Natural killer cell treated with Interleukin-12 subunit alpha and Interleukin-12 subunit beta and Interleukin-15 and Interleukin-18, amount 100 ng/mL, for 72 hours (primary cell): Measurements from ENCODE around the gene ZNF740. TPM values are rescaled to one million over a fixed set of nuclear protein-coding genes. Genes with fewer than 3 reads are reported as not detected.

Source experiments
- ATAC-seq, 2 donors: fragments of 150-1000 bp; cut with Tn5 transposase in 1 of 2; sonication (Bioruptor Pico), chemical (Tn5 transposase) in 1 of 2; 2 replicates each; pipeline ENCODE4 v1.10.0; 2021
- DNase-seq: peaks from one replicate; pipeline ENCODE4 v3.0.0; 2022; ENCODE audit warnings: low spot score
- H3K27ac Mint-ChIP-seq, 2 donors: 1 replicate in 1 of 2; 2 replicates in 1 of 2; pipeline ENCODE4 v1.8.0; 2022; ENCODE audit warnings: mixed read lengths in 2 of 2, mild to moderate bottlenecking in 1 of 2, moderate library complexity in 1 of 2
- H3K27me3 Mint-ChIP-seq, 2 donors: 1 replicate in 1 of 2; 2 replicates in 1 of 2; pipeline ENCODE4 v1.8.0; 2022; ENCODE audit warnings: mixed read lengths in 2 of 2
- H3K36me3 Mint-ChIP-seq: one replicate; pipeline ENCODE4 v1.8.0; 2022; ENCODE audit warnings: mixed read lengths
- H3K4me1 Mint-ChIP-seq, 2 donors: 1 replicate in 1 of 2; 2 replicates in 1 of 2; pipeline ENCODE4 v1.8.0; 2022; ENCODE audit warnings: low read depth in 2 of 2, mixed read lengths in 2 of 2, mild to moderate bottlenecking in 1 of 2
- H3K4me3 Mint-ChIP-seq: one replicate; pipeline ENCODE4 v1.8.0; 2022; ENCODE audit warnings: mixed read lengths
- H3K9me3 Mint-ChIP-seq: 2 replicates; pipeline ENCODE4 v1.8.0; 2022; ENCODE audit warnings: mixed read lengths
- total RNA-seq, 2 donors: library from RNA; stranded (reverse); gene quantifications; one replicate each; pipeline ENCODE4 v1.2.3, GENCODE V29; 2022

The ZNF740 gene
- total RNA-seq, 2 donors from 2014 or later, result 34.6 to 53.1 TPM

- no peaks in the 10 kb centered on the region for H3K9me3 Mint-ChIP-seq
- H3K27me3 Mint-ChIP-seq, result no peaks in the 10 kb centered on the region
- ATAC-seq (no peak), DNase-seq (no peak)
- H3K27ac Mint-ChIP-seq, result peak overlapping the region in 1 of 2 donors; percentile 22
- H3K36me3 Mint-ChIP-seq, result no peaks in the 10 kb centered on the region
- peaks cover 42 to 50% of the 10 kb centered on the region in 2 donors for H3K4me1 Mint-ChIP-seq
- H3K4me3 Mint-ChIP-seq, result no peak overlapping the region
Observed at GRCh38 chr12:53225635-53226424, 45.3 kb downstream of the ZNF740 start.

- Mint-ChIP-seq H3K27me3 (no peaks in the 10 kb centered on the region), H3K4me3 (no peak overlapping the region)
Observed at GRCh38 chr12:53226815-53227214, 46.3 kb downstream of the ZNF740 start.

DNA sequence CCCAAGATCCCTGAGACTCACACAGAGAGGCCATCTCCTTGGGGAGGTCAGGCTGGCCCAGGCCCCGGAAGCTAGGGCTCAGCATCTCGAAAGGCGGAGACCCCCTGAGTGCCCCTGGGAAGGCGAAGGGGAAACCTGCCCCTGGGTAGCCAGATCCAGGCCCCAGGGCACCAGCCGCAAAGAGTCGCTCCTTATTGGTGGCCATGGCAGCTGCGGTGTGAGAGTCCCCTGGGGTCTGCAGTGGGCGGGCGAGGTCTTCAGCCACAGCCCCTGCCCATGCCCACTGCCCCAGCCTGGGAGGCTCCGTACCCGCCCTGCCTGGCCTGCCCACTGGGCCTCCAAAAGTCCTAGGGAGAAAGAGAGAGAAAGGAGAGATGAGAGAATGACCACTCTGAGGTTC lies 46.8 kb downstream of the ZNF740 start:
- no peaks in the 10 kb centered on the region for H3K9me3 Mint-ChIP-seq
- no peak for ATAC-seq

More at GRCh38 chr12:53226815-53227214, 46.3 kb downstream of the ZNF740 start:
- DNase-seq (no peak), ATAC-seq (no peak)
- Mint-ChIP-seq H3K27ac (peak overlapping the region in 1 of 2 donors; percentile 45), H3K9me3 (no peaks in the 10 kb centered on the region), H3K4me1 (peaks cover 37 to 44% of the 10 kb centered on the region in 2 donors), H3K36me3 (no peaks in the 10 kb centered on the region)

DNA sequence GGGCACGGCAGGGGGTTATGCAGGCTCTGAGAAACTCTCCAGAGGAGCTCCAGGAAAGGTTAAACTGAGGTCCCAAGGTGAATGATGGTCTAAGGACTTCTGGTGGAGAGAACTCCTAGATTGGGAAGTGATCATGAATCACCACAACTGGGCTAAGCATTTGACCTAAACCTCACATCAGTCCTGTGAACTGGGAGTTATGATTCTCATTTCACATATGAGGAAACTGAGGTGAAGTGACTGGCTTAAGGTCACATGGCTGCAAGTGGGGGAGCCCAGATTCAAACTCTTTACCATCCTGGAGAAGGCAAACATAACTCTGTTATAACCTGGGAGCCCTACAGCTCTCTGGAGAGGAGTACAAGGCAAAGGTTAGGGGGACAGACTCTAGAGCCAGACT lies 47.3 kb downstream of the ZNF740 start:
- ATAC-seq (no peak), DNase-seq (peak; percentile 35)
- Mint-ChIP-seq H3K4me3 (no peak overlapping the region), H3K4me1 (peaks cover 34 to 41% of the 10 kb centered on the region in 2 donors), H3K27me3 (no peaks in the 10 kb centered on the region), H3K36me3 (no peaks in the 10 kb centered on the region), H3K27ac (no peak overlapping the region), H3K9me3 (no peaks in the 10 kb centered on the region)

More for the DNA sequence above, 46.8 kb downstream of the ZNF740 start:
- Mint-ChIP-seq H3K27me3 (no peaks in the 10 kb centered on the region), H3K36me3 (no peaks in the 10 kb centered on the region), H3K4me1 (peaks cover 33 to 39% of the 10 kb centered on the region in 2 donors), H3K4me3 (no peak overlapping the region), H3K27ac (no peak overlapping the region)
- DNase-seq, result no peak

GRCh38 chr12:53229454-53229853 lies 48.9 kb downstream of the ZNF740 start:
- ATAC-seq (no peak), DNase-seq (peak; percentile 28)
- peaks cover 30 to 33% of the 10 kb centered on the region in 2 donors for H3K4me1 Mint-ChIP-seq
- H3K27ac Mint-ChIP-seq, result peak overlapping the region; percentile 24 to 55
- H3K9me3 Mint-ChIP-seq, result no peaks in the 10 kb centered on the region
- no peaks in the 10 kb centered on the region for H3K27me3 Mint-ChIP-seq
- no peak overlapping the region for H3K4me3 Mint-ChIP-seq
- no peaks in the 10 kb centered on the region for H3K36me3 Mint-ChIP-seq

DNA sequence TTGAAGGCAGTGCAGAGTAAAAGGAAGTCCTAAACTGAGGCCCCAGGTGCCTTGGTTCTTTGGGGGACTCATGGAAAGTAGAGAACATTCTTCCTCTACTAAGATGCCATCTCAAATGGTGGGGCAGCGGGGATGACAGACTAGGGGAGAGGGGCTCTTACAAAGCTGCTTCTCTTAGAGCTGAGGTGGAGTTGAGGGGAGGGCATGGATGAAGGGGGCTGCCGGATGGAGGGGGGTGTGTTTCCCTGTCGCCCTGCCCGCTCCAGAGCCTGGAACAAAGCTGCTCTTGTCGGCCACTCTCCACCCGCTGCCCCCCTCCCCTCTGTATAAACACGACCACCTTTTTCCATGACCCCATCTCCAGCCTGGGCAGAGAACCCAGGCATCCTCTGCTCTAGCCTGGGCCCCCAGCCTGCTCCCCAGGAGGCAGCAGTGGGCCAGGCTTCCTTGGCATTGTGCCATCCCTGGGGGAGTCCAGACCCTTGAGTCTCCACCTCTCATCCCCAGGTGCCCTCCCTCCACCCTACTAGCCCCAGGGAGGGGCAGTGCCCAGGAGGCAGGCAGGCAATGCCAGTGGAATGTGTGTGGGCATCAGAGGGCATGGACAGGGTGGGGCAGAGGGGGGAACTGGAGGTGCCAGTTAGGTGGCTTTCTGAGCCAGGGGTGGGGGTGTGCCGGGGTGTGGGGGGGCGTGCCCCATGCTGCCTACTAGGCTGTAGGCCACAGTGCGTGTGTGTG lies 49.8 kb downstream of the ZNF740 start:
- Mint-ChIP-seq H3K27me3 (no peaks in the 10 kb centered on the region), H3K9me3 (no peaks in the 10 kb centered on the region), H3K4me3 (peak overlapping the region; percentile 28), H3K4me1 (peaks cover 24 to 26% of the 10 kb centered on the region in 2 donors), H3K36me3 (no peaks in the 10 kb centered on the region), H3K27ac (peak overlapping the region in 1 of 2 donors; percentile 55)
- ATAC-seq (no peak), DNase-seq (peak; percentile 12)

- DNase-seq (no peak), ATAC-seq (no peak)
- Mint-ChIP-seq H3K36me3 (no peaks in the 10 kb centered on the region), H3K9me3 (no peaks in the 10 kb centered on the region), H3K27ac (no peak overlapping the region), H3K4me1 (peaks cover 34 to 35% of the 10 kb centered on the region in 2 donors), H3K4me3 (peak overlapping the region; percentile 17), H3K27me3 (no peaks in the 10 kb centered on the region)
Observed at GRCh38 chr12:53231671-53231920, 51.1 kb downstream of the ZNF740 start.

- H3K4me1 Mint-ChIP-seq, result peaks cover 38 to 39% of the 10 kb centered on the region in 2 donors
- ATAC-seq, result peak; percentile 77 to 81
- H3K36me3 Mint-ChIP-seq, result no peaks in the 10 kb centered on the region
- H3K4me3 Mint-ChIP-seq, result peak within 1 kb of the TSS; percentile 79
- no peaks in the 10 kb centered on the region for H3K9me3 Mint-ChIP-seq
- no peaks in the 10 kb centered on the region for H3K27me3 Mint-ChIP-seq
- peak within 1 kb of the TSS; percentile 24 to 82 for H3K27ac Mint-ChIP-seq
- peak; percentile 60 for DNase-seq
Observed at GRCh38 chr12:53231921-53232645, 51.6 kb downstream of the ZNF740 start, which contains the start of gene RARG. Gene RARG (minus strand): TSS chr12:53232209. CDS start chr12:53227545, 4,664 bp downstream.

DNA sequence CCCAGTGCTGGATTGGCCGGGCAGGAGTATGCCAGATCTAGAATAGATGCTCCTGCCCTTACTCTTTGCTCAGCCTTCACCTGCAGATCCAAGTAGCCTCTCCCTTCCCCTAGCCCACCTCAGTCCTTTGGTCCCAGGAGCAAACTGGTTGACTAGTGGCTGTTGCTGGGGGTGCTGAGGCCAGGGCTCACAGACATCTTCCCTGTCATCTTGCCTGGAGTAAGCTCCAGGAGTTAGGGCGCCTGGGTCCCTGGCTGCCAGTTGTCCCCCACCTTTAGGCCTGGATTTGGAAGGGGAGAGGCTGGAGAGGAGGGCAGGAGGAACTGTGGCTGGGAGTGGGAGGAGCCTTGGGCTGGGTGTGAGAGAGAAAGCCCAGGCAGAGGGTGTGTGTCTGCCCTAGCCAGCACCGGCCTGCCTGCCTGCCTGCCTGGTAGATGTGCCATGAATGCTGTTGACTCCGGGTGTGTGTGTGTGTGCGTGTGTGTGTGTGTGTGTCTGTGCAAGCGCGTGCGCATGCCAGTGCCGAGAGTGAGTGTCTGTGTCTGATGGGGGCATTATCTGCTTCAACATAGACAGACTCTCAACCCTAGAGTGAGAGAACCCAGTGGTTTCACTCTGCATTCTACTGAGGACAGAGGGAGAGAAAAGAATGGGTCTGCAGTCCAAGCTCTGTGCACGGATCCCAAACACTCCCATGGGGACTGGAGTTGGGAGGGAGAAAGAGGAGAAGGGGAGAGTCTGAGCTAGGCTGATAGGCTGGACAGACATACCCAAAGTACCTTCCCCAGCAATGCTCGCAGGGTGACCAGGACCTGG lies 52.3 kb downstream of the ZNF740 start:
- no peaks in the 10 kb centered on the region for H3K27me3 Mint-ChIP-seq
- peak overlapping the region; percentile 24 to 82 for H3K27ac Mint-ChIP-seq
- H3K4me1 Mint-ChIP-seq, result peaks cover 38 to 42% of the 10 kb centered on the region in 2 donors
- H3K9me3 Mint-ChIP-seq, result no peaks in the 10 kb centered on the region
- peak; percentile 63 for ATAC-seq
- peak overlapping the region; percentile 79 for H3K4me3 Mint-ChIP-seq
- no peak for DNase-seq
- no peaks in the 10 kb centered on the region for H3K36me3 Mint-ChIP-seq

- peaks cover 38 to 42% of the 10 kb centered on the region in 2 donors for H3K4me1 Mint-ChIP-seq
- H3K36me3 Mint-ChIP-seq, result no peaks in the 10 kb centered on the region
- no peak for DNase-seq
- H3K9me3 Mint-ChIP-seq, result no peaks in the 10 kb centered on the region
- H3K27ac Mint-ChIP-seq, result peak overlapping the region; percentile 24 to 82
- H3K4me3 Mint-ChIP-seq, result no peak overlapping the region
- no peaks in the 10 kb centered on the region for H3K27me3 Mint-ChIP-seq
- no peak for ATAC-seq
Observed at GRCh38 chr12:53233671-53234121, 53.2 kb downstream of the ZNF740 start.

DNA sequence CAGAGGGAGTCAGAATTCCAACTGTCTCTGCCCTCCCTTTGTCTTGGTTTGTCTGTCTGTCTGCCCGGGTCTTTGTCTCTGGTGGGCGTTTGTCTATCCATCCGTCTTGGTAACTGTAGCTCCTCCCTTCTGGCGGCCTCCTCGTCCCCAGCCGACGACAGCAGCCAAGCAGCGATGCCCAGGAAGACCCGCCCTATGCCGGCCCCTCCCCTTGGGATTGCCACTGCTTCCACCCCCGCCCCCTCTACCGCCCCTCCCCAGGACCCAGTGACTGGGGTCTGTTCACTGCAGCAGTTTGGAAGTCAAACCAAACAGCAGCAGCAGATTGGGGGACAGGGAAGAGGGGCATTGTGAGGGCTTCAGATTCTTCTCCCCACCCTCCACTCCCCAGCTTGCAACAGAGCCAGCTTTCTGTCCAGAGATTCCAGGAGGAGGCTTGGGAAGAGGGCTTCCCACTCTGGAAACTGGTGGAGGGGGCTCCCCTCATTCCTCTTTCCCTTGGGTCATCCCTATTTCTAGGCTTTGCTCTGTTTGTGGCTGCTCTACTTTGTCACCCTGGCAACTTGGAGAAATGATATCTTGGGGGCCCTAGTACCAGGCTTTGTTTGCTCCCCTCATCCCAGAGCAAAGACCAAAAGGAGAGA lies 53.9 kb downstream of the ZNF740 start:
- Mint-ChIP-seq H3K4me3 (no peak overlapping the region), H3K4me1 (peaks cover 35 to 42% of the 10 kb centered on the region in 2 donors), H3K27ac (no peak overlapping the region), H3K27me3 (no peaks in the 10 kb centered on the region), H3K9me3 (no peaks in the 10 kb centered on the region), H3K36me3 (no peaks in the 10 kb centered on the region)
- ATAC-seq, result no peak
- DNase-seq, result no peak

GRCh38 chr12:53235164-53235563 lies 54.6 kb downstream of the ZNF740 start:
- no peak for DNase-seq
- Mint-ChIP-seq H3K36me3 (no peaks in the 10 kb centered on the region), H3K27ac (peak overlapping the region; percentile 48 to 72), H3K4me1 (peaks cover 29 to 37% of the 10 kb centered on the region in 2 donors), H3K4me3 (no peak overlapping the region), H3K27me3 (no peaks in the 10 kb centered on the region), H3K9me3 (no peaks in the 10 kb centered on the region)
- no peak for ATAC-seq
